MM.1S (cell line): ENCODE measurements around the gene KCNT1.

Source experiments
- DNase-seq: peaks from one replicate; pipeline ENCODE4 v3.0.0-alpha.2; 2015
- H2AFZ ChIP-seq: fragments of 300-600 bp; sonication (generic); 2 replicates; pipeline ENCODE4 v1.6.0; 2016; ENCODE audit warnings: antibody characterized with exemption, low read length
- H3F3A ChIP-seq: fragments of 300-600 bp; sonication (generic); 2 replicates; pipeline ENCODE4 v1.6.1; 2016; ENCODE audit warnings: mild to moderate bottlenecking, antibody characterized with exemption, low read length, moderate library complexity, mixed read lengths; ENCODE audit not compliant: insufficient read depth
- H3K27ac ChIP-seq: fragments of 300-600 bp; sonication (generic); 2 replicates; pipeline ENCODE4 v1.5.1; 2016; ENCODE audit warnings: mild to moderate bottlenecking, low read length
- H3K27me3 ChIP-seq: fragments of 300-600 bp; sonication (generic); replicated peaks from 2 replicates; pipeline ENCODE4 v1.6.0; 2016; ENCODE audit warnings: low read length; ENCODE audit not compliant: insufficient read depth
- H3K36me3 ChIP-seq: fragments of 300-600 bp; sonication (generic); replicated peaks from 2 replicates; pipeline ENCODE4 v1.6.1; 2016; ENCODE audit warnings: mild to moderate bottlenecking, low read length, mixed read lengths; ENCODE audit not compliant: insufficient read depth
- H3K4me1 ChIP-seq: fragments of 300-600 bp; sonication (generic); 2 replicates; pipeline ENCODE4 v1.6.1; 2016; ENCODE audit warnings: low read length, mixed read lengths
- H3K4me2 ChIP-seq: fragments of 300-600 bp; sonication (generic); 2 replicates; pipeline ENCODE4 v1.6.0; 2016; ENCODE audit warnings: low read depth, low read length
- H3K4me3 ChIP-seq: fragments of 300-600 bp; sonication (generic); 2 replicates; pipeline ENCODE4 v1.5.1; 2016; ENCODE audit warnings: low read length, mixed read lengths
- H3K79me2 ChIP-seq: fragments of 300-600 bp; sonication (generic); 2 replicates; pipeline ENCODE4 v1.6.1; 2016; ENCODE audit warnings: mixed run types, low read length, mixed read lengths
- H3K9ac ChIP-seq: fragments of 300-600 bp; sonication (generic); 2 replicates; pipeline ENCODE4 v1.6.1; 2016; ENCODE audit warnings: low read length, mixed read lengths
- H3K9me2 ChIP-seq: fragments of 300-600 bp; sonication (generic); replicated peaks from 2 replicates; pipeline ENCODE4 v1.6.1; 2016; ENCODE audit warnings: mild to moderate bottlenecking, low read length, mixed read lengths; ENCODE audit not compliant: insufficient read depth
- H3K9me3 ChIP-seq: fragments of 300-600 bp; sonication (generic); replicated peaks from 2 replicates; pipeline ENCODE4 v1.6.1; 2016; ENCODE audit warnings: mild to moderate bottlenecking, low read length, mixed read lengths; ENCODE audit not compliant: insufficient read depth
- H4K20me1 ChIP-seq: fragments of 300-600 bp; sonication (generic); 2 replicates; pipeline ENCODE4 v1.6.1; 2016; ENCODE audit warnings: mild to moderate bottlenecking, low read length, moderate library complexity, mixed read lengths; ENCODE audit not compliant: insufficient read depth
- EZH2 ChIP-seq: fragments of 300-600 bp; sonication (generic); optimal IDR thresholded peaks from 2 replicates; pipeline ENCODE3; 2017; ENCODE audit warnings: low read depth, mild to moderate bottlenecking, antibody characterized with exemption, low read length, mixed read lengths
- EZH2phosphoT487 ChIP-seq: fragments of 300-600 bp; sonication (generic); IDR thresholded peaks from 2 replicates; pipeline ENCODE4 v1.6.1; 2018; ENCODE audit warnings: antibody characterized with exemption, low read length
- TF ChIP-seq, protein P1 (sequence below): fragments of 300-600 bp; sonication (generic); IDR thresholded peaks from 2 replicates; pipeline ENCODE4 v1.5.1; 2016; ENCODE audit warnings: antibody characterized with exemption, low read length, mixed read lengths

KCNT1 gene

DNA sequence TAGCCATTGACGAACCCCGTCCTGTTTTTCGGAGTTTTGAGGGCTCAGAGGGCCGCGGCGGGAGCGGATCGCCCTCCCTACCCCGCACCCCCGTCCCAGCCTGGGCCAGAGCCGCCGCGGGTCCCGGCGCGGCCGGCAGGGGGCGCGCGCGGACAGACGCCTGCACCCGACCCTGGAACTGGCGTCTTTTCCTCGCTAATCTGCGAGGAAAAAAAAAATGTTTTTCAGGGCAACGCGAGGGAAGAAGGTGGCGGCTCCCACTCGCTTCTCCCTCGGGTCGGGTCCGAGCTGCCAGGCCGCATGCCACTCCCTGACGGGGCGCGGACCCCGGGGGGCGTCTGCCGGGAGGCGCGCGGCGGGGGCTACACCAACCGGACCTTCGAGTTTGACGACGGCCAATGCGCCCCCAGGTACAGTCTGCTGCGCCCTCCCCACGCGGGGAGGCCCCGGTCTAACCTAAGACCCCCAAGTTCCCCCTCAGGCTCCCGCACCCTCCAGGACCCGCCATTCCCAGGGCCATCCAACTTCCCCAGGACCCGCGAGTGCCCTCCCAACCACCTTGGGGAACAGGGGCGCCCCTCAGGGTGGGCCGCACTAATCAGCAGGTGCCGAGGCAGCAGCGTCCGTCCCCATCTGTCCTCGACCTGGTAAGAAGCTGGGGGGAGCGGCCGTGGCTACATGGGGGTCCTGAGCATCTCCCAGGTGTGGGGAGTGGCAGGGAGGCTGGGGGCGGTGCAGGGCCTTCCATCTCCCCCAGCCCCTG, at the start of gene KCNT1:
Gene KCNT1, plus strand, starts transcription at position 227 of the 763 bp plus-strand sequence. Its CDS starts 74 bp downstream, at position 301.
- no peak within 1 kb of the TSS for H3K27ac ChIP-seq
- no peaks in the 10 kb centered on the region for H3K79me2 ChIP-seq
- no peaks in the 10 kb centered on the region for H4K20me1 ChIP-seq
- H3K36me3 ChIP-seq, result no peaks in the 10 kb centered on the region
- no peaks in the 10 kb centered on the region for H3K9me2 ChIP-seq
- peaks cover 92% of the 10 kb centered on the region for H3K27me3 ChIP-seq
- peak; percentile 11 for DNase-seq
- TF ChIP-seq, protein P1, sequence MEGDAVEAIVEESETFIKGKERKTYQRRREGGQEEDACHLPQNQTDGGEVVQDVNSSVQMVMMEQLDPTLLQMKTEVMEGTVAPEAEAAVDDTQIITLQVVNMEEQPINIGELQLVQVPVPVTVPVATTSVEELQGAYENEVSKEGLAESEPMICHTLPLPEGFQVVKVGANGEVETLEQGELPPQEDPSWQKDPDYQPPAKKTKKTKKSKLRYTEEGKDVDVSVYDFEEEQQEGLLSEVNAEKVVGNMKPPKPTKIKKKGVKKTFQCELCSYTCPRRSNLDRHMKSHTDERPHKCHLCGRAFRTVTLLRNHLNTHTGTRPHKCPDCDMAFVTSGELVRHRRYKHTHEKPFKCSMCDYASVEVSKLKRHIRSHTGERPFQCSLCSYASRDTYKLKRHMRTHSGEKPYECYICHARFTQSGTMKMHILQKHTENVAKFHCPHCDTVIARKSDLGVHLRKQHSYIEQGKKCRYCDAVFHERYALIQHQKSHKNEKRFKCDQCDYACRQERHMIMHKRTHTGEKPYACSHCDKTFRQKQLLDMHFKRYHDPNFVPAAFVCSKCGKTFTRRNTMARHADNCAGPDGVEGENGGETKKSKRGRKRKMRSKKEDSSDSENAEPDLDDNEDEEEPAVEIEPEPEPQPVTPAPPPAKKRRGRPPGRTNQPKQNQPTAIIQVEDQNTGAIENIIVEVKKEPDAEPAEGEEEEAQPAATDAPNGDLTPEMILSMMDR, result peak; percentile 83
- TF ChIP-seq EZH2 (no peak), EZH2phosphoT487 (no peak)
- H3F3A ChIP-seq, result no peaks in the 10 kb centered on the region
- no peaks in the 10 kb centered on the region for H3K4me1 ChIP-seq
- H3K4me2 ChIP-seq, result peak within 1 kb of the TSS; percentile 27; the same call in 1 of the 2 replicates
- H3K4me3 ChIP-seq, result no peak within 1 kb of the TSS; the same call in 1 of the 2 replicates
- no peak within 1 kb of the TSS for H2AFZ ChIP-seq
- no peak within 1 kb of the TSS for H3K9ac ChIP-seq
- H3K9me3 ChIP-seq, result no peaks in the 10 kb centered on the region

DNA sequence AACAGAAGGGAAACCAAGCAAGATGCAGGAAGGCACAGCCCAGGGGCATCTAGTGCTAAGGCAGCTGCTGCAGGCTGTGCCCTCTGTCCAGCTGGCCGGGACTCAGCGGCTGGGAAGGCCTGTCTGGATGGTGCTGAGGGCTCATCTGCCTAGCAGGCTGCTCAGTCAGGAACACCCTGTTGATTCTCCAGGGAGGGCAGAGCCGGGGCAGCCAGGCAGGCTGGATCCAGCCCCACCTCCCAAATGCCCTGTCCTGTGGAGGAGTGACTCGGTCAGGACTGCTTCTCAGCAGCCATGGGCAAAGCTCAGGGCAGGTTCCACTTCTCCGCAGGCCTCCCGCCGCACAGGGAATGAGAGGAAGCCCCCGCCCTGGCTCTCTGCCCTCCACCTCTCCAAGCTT, 46.7 kb upstream of the KCNT1 start:
- no peak overlapping the region for H3K9ac ChIP-seq
- H3K36me3 ChIP-seq, result no peaks in the 10 kb centered on the region

DNA sequence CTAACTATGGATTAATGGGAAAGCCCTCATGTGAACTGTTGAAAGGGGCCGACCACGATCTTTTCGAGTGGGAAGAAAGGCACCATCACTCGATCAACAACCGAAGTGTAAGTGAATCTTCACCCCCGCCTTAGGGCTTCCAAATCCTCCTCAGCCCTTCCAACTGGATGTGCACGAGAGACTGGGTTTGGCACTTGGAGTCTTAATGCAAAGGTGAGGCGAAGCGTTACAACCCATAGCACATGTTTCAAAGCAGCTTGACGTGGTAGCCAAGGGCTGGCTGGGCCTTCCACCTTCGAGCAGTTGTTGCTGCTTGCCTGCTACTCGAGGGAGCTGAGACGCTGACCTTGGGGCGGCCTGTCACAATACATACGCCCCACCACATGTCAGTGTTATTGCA, 44.6 kb upstream of the KCNT1 start:
- no peak overlapping the region for H3K9ac ChIP-seq
- DNase-seq, result no peak
- H3K79me2 ChIP-seq, result no peaks in the 10 kb centered on the region
- no peak overlapping the region for H3K27ac ChIP-seq
- H4K20me1 ChIP-seq, result no peaks in the 10 kb centered on the region
- no peaks in the 10 kb centered on the region for H3F3A ChIP-seq
- no peaks in the 10 kb centered on the region for H3K9me2 ChIP-seq
- no peak overlapping the region for H3K4me3 ChIP-seq
- no peak overlapping the region for H2AFZ ChIP-seq
- no peak for TF ChIP-seq EZH2
- TF ChIP-seq, protein P1, result no peak
- TF ChIP-seq EZH2phosphoT487, result no peak
- no peaks in the 10 kb centered on the region for H3K4me1 ChIP-seq
- no peaks in the 10 kb centered on the region for H3K36me3 ChIP-seq
- H3K27me3 ChIP-seq, result peaks cover 93% of the 10 kb centered on the region
- no peak overlapping the region for H3K4me2 ChIP-seq
- H3K9me3 ChIP-seq, result no peaks in the 10 kb centered on the region

More for the DNA sequence above, 46.7 kb upstream of the KCNT1 start:
- H3K27ac ChIP-seq, result no peak overlapping the region
- H2AFZ ChIP-seq, result no peak overlapping the region
- no peak for TF ChIP-seq EZH2
- no peak for TF ChIP-seq EZH2phosphoT487
- TF ChIP-seq, protein P1, result no peak
- no peaks in the 10 kb centered on the region for H3K9me2 ChIP-seq
- H3K9me3 ChIP-seq, result no peaks in the 10 kb centered on the region
- H3K4me3 ChIP-seq, result no peak overlapping the region
- no peak for DNase-seq
- no peaks in the 10 kb centered on the region for H3K79me2 ChIP-seq
- no peaks in the 10 kb centered on the region for H3F3A ChIP-seq
- H3K4me1 ChIP-seq, result no peaks in the 10 kb centered on the region
- no peaks in the 10 kb centered on the region for H4K20me1 ChIP-seq
- peaks cover 96% of the 10 kb centered on the region for H3K27me3 ChIP-seq
- H3K4me2 ChIP-seq, result no peak overlapping the region
